Kidney (tissue), 14 donors: ENCODE results near the gene ARPP19. TPM values are rescaled to one million over a fixed set of nuclear protein-coding genes. Genes with fewer than 3 reads are reported as not detected.

Experiments
- DNase-seq, 5 donors: peaks; one replicate each; pipeline ENCODE4 v3.0.0-alpha.2; 2013 to 2020
- FAIRE-seq: peaks from 2 replicates; lab custom pipeline; 2012; peaks lifted over from hg19 to GRCh38; lab: Jason Lieb, UNC
- H3K27ac ChIP-seq, 2 donors: one replicate each; pipeline ENCODE4 v1.7.0; 2013; ENCODE audit warnings: low read depth in 2 of 2, low read length in 2 of 2, inconsistent platforms in 1 of 2
- H3K27me3 ChIP-seq: one replicate; pipeline ENCODE4 v1.7.1; 2013; ENCODE audit warnings: low read length, inconsistent platforms; ENCODE audit not compliant: control insufficient read depth, insufficient read depth
- H3K36me3 ChIP-seq, 3 donors: one replicate each; pipeline versions ENCODE4 v1.7.0 to v1.7.1; 2013; ENCODE audit warnings: low read length in 3 of 3, control low read depth in 1 of 3, inconsistent platforms in 1 of 3; ENCODE audit not compliant: insufficient read depth in 3 of 3, control insufficient read depth in 2 of 3
- H3K4me1 ChIP-seq, 3 donors: one replicate each; pipeline versions ENCODE4 v1.7.0 to v1.7.1; 2013; ENCODE audit warnings: low read length in 3 of 3, inconsistent platforms in 1 of 3, low read depth in 1 of 3; ENCODE audit not compliant: control insufficient read depth in 2 of 3, insufficient read depth in 2 of 3
- H3K4me3 ChIP-seq, 3 donors: one replicate each; pipeline versions ENCODE4 v1.7.0 to v1.8.1; 2013; ENCODE audit warnings: low read length in 3 of 3, control low read depth in 1 of 3, inconsistent platforms in 1 of 3
- H3K9ac ChIP-seq, 3 donors: one replicate each; pipeline versions ENCODE4 v1.7.0 to v1.7.1; 2013; ENCODE audit warnings: low read length in 3 of 3, control low read depth in 1 of 3, inconsistent platforms in 1 of 3
- H3K9me3 ChIP-seq, 3 donors: one replicate each; pipeline versions ENCODE4 v1.7.0 to v1.7.1; 2013; ENCODE audit warnings: low read length in 3 of 3, control low read depth in 1 of 3, inconsistent platforms in 1 of 3; ENCODE audit not compliant: control insufficient read depth in 2 of 3, insufficient read depth in 1 of 3
- intact Hi-C: fragments of 100-400 bp; cut with DNase I; formaldehyde crosslinking; loops from one replicate; pipeline ENCODE4 v1.11.1; 2022
- polyA plus RNA-seq: library from polyadenylated mRNA; stranded (reverse); fragments of 350-450 nt; fragmentation: Illumina TruSeq; extraction: RNeasy Lipid Tissue Mini Kit (QIAGEN cat#74804); gene quantifications from one replicate; pipeline ENCODE4 v1.2.3, GENCODE V29; 2014; ENCODE audit warnings: low read depth, low replicate concordance; ENCODE audit not compliant: insufficient read depth
- total RNA-seq: library from RNA; stranded (reverse); fragmentation: NEBNext Ultra II Directional; extraction: Animal tissue kit (Norgen Biotek cat#: 25700); gene quantifications from one replicate; pipeline ENCODE4 v1.2.1, GENCODE V29; 2021
- TF ChIP-seq, protein P1 (sequence below): IDR thresholded peaks from 3 replicates; pipeline ENCODE4 v1.5.1; 2012; ENCODE audit warnings: mild to moderate bottlenecking, moderate library complexity, borderline replicate concordance; ENCODE audit not compliant: insufficient read depth; ENCODE audit errors: extremely low read depth
- donor health status: control.
- donor health status: control.
- donor health status: control.
- donor health status: control.
- donor health status: control.
- donor health status: DM: yes; HTN: yes; CAD: no.
- donor health status: Normal renal cell carcinoma (clear cell type).

The ARPP19 gene
- total and polyA plus RNA-seq, 2 donors from 2014 or later = 43.0 to 160 TPM

DNA sequence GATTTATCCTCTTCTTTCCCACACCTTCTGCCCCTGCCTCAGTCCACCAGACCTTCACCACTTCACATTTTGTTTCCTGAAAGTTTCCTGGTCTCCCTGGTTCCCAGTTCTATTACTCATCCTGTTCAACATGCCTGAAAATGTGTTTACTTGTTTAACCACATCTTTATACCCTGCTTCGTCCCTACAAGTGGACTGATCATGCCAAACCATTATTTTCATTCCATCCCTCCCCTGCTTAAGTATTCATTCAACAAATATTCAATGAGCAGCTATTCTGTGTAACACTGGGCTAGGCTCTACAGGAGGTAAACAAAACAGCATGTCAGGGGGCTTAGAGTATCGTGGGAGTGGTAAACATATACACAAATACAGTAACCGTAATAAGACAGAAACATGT lies 45.6 kb downstream of the ARPP19 start:
- Histone ChIP-seq H3K36me3 (no peaks in the 10 kb centered on the region), H3K27me3 (no peaks in the 10 kb centered on the region), H3K4me1 (no peaks in the 10 kb centered on the region), H3K4me3 (no peak overlapping the region), H3K9ac (no peak overlapping the region), H3K9me3 (no peaks in the 10 kb centered on the region), H3K27ac (no peak overlapping the region)
- FAIRE-seq (no peak), DNase-seq (no peak)
- TF ChIP-seq, protein P1, sequence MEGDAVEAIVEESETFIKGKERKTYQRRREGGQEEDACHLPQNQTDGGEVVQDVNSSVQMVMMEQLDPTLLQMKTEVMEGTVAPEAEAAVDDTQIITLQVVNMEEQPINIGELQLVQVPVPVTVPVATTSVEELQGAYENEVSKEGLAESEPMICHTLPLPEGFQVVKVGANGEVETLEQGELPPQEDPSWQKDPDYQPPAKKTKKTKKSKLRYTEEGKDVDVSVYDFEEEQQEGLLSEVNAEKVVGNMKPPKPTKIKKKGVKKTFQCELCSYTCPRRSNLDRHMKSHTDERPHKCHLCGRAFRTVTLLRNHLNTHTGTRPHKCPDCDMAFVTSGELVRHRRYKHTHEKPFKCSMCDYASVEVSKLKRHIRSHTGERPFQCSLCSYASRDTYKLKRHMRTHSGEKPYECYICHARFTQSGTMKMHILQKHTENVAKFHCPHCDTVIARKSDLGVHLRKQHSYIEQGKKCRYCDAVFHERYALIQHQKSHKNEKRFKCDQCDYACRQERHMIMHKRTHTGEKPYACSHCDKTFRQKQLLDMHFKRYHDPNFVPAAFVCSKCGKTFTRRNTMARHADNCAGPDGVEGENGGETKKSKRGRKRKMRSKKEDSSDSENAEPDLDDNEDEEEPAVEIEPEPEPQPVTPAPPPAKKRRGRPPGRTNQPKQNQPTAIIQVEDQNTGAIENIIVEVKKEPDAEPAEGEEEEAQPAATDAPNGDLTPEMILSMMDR = no peak
- intact Hi-C loops = no loop called here

DNA sequence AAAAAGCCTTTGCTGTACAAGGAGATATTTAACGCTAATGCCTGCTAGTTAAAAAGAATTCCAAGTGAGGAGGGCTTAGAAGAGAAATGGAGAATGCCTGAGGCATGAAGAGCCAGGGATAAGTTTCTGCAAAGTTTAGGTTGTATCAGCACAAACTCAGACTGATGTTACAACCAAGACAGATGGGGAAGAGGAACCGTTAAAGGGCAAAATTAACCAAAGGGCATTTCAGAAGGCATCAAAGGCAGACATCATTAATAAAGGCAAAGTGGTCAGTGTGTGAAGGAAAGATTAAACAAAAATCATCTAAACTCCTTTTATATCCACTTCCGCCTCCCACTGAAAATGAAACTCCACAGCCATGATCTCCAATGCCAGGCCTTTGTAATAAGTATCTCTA lies 47.1 kb downstream of the ARPP19 start:
- intact Hi-C loops = no loop called here
- Histone ChIP-seq H3K9me3 (no peaks in the 10 kb centered on the region), H3K27ac (no peak overlapping the region), H3K4me1 (no peaks in the 10 kb centered on the region), H3K27me3 (no peaks in the 10 kb centered on the region), H3K4me3 (no peak overlapping the region), H3K9ac (no peak overlapping the region), H3K36me3 (no peaks in the 10 kb centered on the region)
- no peak for DNase-seq
- no peak for FAIRE-seq
- TF ChIP-seq, protein P1 = no peak

DNA sequence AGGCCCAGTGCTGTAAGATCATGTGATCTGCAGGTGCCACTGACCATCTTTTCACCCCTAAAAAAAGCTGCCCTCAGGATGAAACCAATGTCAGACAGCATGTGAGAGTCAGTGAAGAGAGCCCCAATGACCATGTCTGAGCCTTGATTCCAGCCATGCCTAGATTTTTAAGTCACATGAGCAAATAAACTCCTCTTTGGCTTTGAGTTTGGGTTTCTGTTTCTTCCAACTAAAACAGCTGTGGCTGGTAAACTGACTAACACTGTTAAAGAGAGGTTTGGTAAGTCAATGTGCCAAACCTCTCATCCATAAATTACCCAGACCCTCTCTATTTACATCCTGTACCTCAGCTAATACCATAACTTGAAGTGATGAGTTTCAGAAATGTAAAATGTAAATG lies 48.4 kb downstream of the ARPP19 start:
- DNase-seq (no peak), FAIRE-seq (no peak)

More for the DNA sequence above, 48.4 kb downstream of the ARPP19 start:
- Histone ChIP-seq H3K9me3 (no peaks in the 10 kb centered on the region), H3K9ac (no peak overlapping the region), H3K36me3 (no peaks in the 10 kb centered on the region), H3K27me3 (no peaks in the 10 kb centered on the region), H3K4me3 (no peak overlapping the region), H3K4me1 (no peaks in the 10 kb centered on the region), H3K27ac (no peak overlapping the region)
- intact Hi-C loops = no loop called here
- TF ChIP-seq, protein P1 = no peak
